Anterior cingulate cortex (tissue), 58 donors: ENCODE measurements around the gene AGXT.

Source experiments
- DNase-seq, 58 donors: peaks; one replicate each; lab custom pipeline; 2025; lab: John Stamatoyannopoulos, UW

AGXT gene

DNA sequence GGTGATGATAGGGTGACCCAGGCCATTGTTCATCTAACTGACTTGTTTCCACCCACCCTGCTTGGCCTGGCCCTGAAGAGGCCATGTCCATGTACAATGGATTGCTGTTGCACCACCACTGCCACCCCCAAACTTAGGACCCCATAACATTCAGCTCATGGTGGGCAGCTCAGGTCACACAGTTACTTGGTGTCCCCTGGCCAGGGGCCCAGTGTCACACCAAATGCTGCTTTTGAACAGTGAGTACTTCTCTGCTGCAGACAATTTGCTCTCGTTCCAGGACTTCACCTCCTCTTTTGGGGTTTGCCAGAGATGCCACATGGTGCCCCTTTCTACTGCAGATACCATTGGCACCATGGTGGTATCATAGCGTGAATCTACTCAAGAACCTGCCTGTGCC lies 15.6 kb downstream of the AGXT start:
- no peak for DNase-seq

DNA sequence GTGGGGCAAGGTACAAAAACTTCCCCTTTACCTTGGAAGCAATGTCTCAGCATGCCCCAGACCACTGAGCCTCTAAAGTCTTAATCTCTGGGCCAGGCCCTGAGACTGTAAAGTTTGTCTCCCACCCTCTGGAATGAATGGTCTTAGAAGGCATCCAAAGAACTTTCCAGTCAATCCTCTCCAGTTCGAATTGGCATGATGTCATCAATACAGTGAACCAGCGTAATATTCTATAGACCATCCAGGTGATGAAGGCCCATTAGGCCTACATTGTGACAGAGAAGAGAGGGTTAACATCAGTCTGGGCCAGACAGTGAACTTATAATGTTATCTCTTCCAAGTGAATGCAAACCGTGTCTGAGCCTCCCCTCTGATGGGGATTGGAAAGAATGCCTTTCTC lies 16.1 kb downstream of the AGXT start:
- DNase-seq, result no peak

DNA sequence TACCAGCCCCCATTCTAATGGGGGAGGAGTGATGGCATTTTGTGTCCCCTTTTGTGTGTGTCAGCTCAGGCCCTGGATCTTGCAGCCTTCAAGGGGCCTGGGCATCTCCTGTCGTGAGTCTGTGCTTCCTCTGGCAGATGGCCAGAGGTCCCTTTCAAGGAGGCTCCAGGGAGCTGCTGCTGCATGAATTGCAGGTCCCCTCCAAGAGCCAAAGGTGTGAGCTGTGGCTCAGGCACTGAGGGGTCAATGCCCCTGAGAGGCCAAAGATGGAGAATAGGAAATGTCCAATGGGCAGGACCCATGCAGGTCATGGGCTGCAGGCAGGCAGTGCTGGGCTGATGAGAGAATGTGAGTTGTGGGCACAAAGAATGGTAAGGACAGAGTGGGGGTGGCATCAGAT lies 16.9 kb downstream of the AGXT start:
- DNase-seq, result no peak

DNA sequence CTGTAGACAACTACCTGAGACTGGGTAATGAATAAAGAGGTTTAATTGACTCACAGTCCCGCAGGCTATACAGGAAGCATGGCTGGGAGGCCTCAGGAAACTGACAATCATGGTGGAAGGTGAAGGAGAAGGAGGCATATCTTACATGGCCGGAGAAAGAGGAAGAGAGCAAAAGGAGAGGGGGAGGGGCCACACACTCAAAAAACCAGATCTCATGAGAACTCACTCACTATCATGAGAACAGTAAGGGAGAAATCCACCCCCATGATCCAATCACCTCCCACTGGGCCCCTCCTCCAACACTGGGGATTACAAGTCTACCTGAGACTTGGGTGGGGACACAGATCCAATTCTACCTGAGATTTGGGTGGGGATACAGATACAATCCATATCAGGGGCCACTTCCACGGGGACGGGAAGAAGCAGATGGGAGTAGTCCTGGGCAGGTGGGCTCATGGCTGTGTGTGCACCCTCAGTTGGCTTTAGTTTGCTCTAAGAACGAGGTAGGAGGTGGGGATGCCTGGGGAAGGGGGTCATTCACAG lies 17.5 kb downstream of the AGXT start:
- DNase-seq, result no peak

- DNase-seq, result no peak
These were observed 18.3 kb downstream of the AGXT start for GRCh38 chr2:240886678-240887609.

GRCh38 chr2:240887631-240888030 lies 19.0 kb downstream of the AGXT start:
- no peak for DNase-seq

GRCh38 chr2:240888130-240888889 lies 19.7 kb downstream of the AGXT start:
- no peak for DNase-seq

DNA sequence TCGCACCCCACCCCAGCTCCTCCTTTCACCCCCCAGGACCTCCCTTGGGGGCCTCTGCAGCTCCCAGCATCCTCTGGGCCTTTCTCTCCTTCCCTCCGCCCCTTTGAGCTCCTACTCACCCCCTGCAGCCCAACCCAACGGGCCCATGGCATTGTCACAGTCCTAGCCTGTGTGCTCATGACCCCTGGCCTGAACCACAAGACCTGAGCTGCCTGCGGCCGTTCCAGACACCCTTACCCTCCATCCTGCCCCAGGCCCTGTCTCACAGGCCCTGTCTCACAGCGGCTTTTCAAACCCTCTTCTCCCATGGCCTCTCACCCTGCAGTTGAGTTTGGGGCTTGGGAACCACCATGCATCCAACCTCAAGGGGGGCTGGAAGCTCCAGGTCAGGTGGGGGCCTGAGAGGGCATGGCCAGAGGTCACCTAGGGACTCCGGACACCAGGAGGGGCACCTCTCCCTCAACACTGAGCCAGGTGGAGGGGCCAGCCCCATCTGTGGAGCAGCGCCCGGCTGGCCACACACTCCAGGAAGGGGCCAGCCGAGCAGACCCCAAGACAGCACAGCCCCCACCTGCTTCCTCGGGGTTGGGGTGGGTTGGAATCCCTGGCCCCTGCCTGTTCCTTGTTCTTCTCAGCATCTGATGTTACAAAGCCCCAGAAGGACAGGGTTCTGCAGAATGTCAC lies 20.4 kb downstream of the AGXT start:
- no peak for DNase-seq

GRCh38 chr2:240889601-240890560 lies 21.3 kb downstream of the AGXT start:
- DNase-seq, result no peak

GRCh38 chr2:240890691-240891090 lies 22.1 kb downstream of the AGXT start:
- no peak for DNase-seq

- DNase-seq, result no peak
These were observed 23.1 kb downstream of the AGXT start for GRCh38 chr2:240891492-240892340.

DNA sequence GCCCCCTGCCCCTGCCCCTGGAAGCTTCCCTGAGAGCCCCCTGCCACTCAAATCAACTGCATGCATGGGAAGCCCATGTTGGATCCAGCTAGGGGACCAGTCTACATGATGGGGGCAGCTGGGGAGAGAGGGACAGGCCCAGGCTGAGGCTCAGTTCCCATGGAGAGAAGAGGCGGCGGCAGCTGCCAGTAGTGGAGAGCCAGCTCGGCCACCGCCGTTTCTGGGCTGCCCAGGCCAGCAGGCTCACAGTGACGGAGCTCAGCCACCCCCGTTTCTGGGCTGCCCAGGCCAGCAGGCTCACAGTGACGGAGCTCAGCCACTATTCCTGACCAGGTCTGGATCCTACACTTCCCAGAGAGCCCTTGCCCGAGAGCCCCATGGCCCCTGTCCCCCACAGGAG lies 23.7 kb downstream of the AGXT start:
- DNase-seq, result peak in 4 of 58 donors; percentile 18 to 25 (median 22)

- no peak for DNase-seq
These were observed 24.3 kb downstream of the AGXT start for GRCh38 chr2:240892925-240893324.

DNA sequence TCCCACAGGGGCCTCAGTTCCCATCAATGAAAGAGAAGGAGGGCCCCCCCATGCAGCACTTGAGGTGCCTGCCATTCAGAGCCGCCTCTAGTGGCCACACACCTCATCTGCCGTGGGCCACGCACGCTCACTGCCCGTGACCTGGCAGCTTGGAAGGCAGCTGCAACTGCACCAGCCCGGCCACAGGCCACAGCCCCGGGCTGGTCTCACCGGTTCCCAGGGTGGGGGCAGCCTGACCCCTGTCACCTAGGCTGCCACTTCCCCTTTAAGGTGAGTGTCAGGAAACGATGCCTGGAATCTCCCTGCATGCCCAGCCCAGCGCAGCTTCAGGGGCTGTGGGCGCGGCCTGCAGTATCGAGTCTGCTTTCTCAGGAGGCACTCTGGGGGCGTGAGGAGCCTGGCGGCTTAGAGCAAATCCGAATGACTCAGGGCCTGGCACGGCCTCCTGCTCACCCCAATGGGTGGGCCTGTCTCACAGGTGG lies 24.8 kb downstream of the AGXT start:
- DNase-seq, result peak in 2 of 58 donors; percentile 11 to 21

DNA sequence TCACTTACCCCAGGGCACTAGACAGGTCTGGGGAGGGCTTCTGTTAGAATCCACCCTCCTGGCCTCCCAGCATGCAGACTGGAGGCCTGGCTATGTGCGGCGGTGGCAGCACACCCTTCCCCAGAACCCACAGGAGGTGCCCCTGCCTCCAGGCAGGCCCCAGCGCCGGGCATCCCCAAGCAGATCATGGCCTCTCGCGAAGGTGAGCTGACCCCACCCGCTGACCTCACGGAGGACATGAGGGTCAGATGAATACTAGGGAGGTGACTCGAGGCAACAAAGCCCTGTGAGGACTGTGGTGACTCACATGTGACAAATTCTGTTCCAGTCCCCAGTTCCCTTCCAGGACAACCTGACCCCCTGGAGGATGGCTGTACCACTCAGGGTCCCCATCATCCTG lies 25.4 kb downstream of the AGXT start:
- DNase-seq, result no peak

- DNase-seq, result no peak
These were observed 26.4 kb downstream of the AGXT start for GRCh38 chr2:240894836-240895558.

DNA sequence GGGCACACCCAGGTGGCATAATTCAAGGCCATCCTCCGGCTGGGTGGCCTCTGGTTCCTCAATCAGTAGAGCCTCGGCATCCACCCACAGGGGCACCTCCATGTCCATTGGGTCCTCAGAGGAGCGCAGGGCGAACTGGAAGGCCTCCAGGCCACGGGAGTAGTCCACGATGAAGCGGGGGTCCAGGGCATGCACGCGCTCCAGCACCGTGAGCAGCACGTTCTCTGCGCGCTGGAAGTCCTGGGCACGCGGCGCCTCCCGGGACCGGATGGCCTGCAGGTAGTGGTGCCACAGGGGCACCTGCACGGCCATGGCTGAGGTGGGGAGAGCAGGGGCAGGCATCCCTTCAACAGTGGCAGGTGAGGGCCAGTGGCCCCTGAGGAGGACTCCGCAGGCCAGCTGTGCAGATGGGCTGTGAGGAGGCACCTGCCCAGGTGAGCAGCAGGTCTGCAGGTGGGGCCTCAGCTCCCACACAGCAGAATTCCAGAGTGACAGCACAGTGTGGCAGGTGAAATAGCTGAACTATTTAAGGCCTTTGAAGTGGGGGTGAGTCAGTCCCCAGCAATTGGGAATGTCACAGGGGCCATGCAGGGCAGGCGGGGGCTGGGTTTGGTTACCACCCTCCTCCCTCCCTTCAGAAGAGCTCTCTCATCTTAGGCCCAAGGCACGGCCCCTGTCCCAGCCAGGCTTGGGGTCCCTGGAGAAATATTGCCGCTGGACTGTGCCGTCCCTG lies 27.2 kb downstream of the AGXT start, which contains the start of gene MAB21L4:
Gene MAB21L4 (minus strand): TSS at position 501 of the 733 bp plus-strand sequence. CDS start 159 bp downstream, at position 342.
- DNase-seq, result no peak
